Heart right ventricle (tissue), 16 donors: ENCODE results near the gene YIPF7. TPM values are rescaled to one million over a fixed set of nuclear protein-coding genes. Genes with fewer than 3 reads are reported as not detected.

Experiments
- ATAC-seq, 8 donors: fragments of 200-7000 bp; cut with Tn5 transposase; one replicate each; pipeline ENCODE4 v1.9.1; 2020; ENCODE audit warnings: mild to moderate bottlenecking in 8 of 8, moderate library complexity in 8 of 8, moderate number of reproducible peaks in 1 of 8
- DNase-seq, 2 donors: peaks; one replicate each; pipeline ENCODE4 v3.0.0-alpha.2; 2020
- H3K27ac ChIP-seq, 10 donors: fragments of 200-600 bp; sonication (generic) in 2 of 10; one replicate each; pipeline versions ENCODE4 v1.5.0 to v1.8.0; 2020 to 2022; ENCODE audit warnings: mild to moderate bottlenecking in 3 of 10
- H3K27me3 ChIP-seq, 7 donors: fragments of 200-600 bp; one replicate each; pipeline ENCODE4 v1.8.0; 2021 to 2022; ENCODE audit warnings: mild to moderate bottlenecking in 2 of 7
- H3K36me3 ChIP-seq, 9 donors: fragments of 200-600 bp; sonication (generic) in 1 of 9; one replicate each; pipeline versions ENCODE4 v1.5.0 to v1.8.0; 2020 to 2022; ENCODE audit warnings: mild to moderate bottlenecking in 2 of 9
- H3K4me1 ChIP-seq, 9 donors: fragments of 200-600 bp; sonication (generic) in 1 of 9; one replicate each; pipeline versions ENCODE4 v1.5.0 to v1.8.0; 2020 to 2022; ENCODE audit warnings: mild to moderate bottlenecking in 4 of 9
- H3K4me3 ChIP-seq, 10 donors: fragments of 200-600 bp; sonication (generic) in 2 of 10; one replicate each; pipeline versions ENCODE4 v1.5.0 to v1.8.0; 2020 to 2022; ENCODE audit warnings: mild to moderate bottlenecking in 7 of 10, moderate library complexity in 2 of 10
- H3K9me3 ChIP-seq, 11 donors: fragments of 200-600 bp in 10 of 11; sonication (generic) in 2 of 11; one replicate each; pipeline versions ENCODE4 v1.5.0 to v1.8.0; 2013 to 2022; ENCODE audit warnings: mild to moderate bottlenecking in 2 of 11, control low read depth in 1 of 11, moderate library complexity in 1 of 11
- WGBS, 2 donors: extraction: QIAGEN DNeasy Blood & Tissue Kit; methylation state at CpG; one replicate each; pipeline ENCODE4 v1.1.7; 2013; ENCODE audit warnings: inconsistent platforms in 1 of 2; 5-methylcytosine and 5-hydroxymethylcytosine counted together
- intact Hi-C, 10 donors: fragments of 100-400 bp; cut with DNase I; formaldehyde crosslinking; loops; one replicate each; pipeline versions ENCODE4 v1.11.1 to v1.14.2; 2022
- polyA plus RNA-seq, 2 donors: library from polyadenylated mRNA; stranded (reverse); fragments of 200-250 nt; gene quantifications; one replicate each; pipeline ENCODE4 v1.2.3, GENCODE V29; 2013
- total RNA-seq, 10 donors: library from RNA; stranded (reverse); fragmentation: NEBNext Ultra II Directional in 3 of 10; extraction: Animal tissue kit (Norgen Biotek cat#: 25700) in 3 of 10; gene quantifications; one replicate each; pipeline versions ENCODE4 v1.2.1 to v1.2.4, GENCODE V29; 2021 to 2023
- TF ChIP-seq, protein P1 (sequence below), 9 donors: fragments of 200-600 bp; sonication (generic) in 2 of 9; IDR thresholded peaks; one replicate each; pipeline versions ENCODE4 v1.5.0 to v1.8.0; 2021 to 2022; ENCODE audit warnings: antibody characterized with exemption in 9 of 9, mild to moderate bottlenecking in 5 of 9, moderate library complexity in 1 of 9
- donor health status: Arrhythmogenic right ventricular cardiomyopathy.
- donor health status: ischemic (EF 13 %, LVEDD 7.1; RV severe dilation, severe dysfunction).
- donor health status: healthy with polysubstance abuse.
- donor health status: DM: no; HTN: yes; CAD: no.
- donor health status: DM: no; HTN: no; CAD: no.
- donor health status: ischemic (EF 25% LVEDD 6.9; RV normal size, moderate dysfunction).
- donor health status: ischemic (EF 25% LVEDD 5.7; RV mildly dilated, moderate dysfunction).
- donor health status: healthy.
- donor health status: DM: yes; HTN: yes; CAD: no.
- donor health status: Ischemic cardiomyopathy.
- donor health status: ischemic (EF 35%, LVEDD 5.7; RV mildly dilated, moderate dysfunction).
- donor health status: nonischemic (EF 11% LVEDD 7.7; RV severe dilation, severe dysfunction).
- donor health status: DM: yes; HTN: yes; CAD: no.
- donor health status: PGD.
- donor health status: ischemic (EF 29% LVEDD 5.4; RV normal size, mild dysfunction).
- donor health status: nonischemic (EF 23%, LVEDD 6.1; RV moderate dilation, normal function).

Gene YIPF7
- total and polyA plus RNA-seq, 12 donors, result 0.46 to 2.4 (median 1.5) TPM

DNA sequence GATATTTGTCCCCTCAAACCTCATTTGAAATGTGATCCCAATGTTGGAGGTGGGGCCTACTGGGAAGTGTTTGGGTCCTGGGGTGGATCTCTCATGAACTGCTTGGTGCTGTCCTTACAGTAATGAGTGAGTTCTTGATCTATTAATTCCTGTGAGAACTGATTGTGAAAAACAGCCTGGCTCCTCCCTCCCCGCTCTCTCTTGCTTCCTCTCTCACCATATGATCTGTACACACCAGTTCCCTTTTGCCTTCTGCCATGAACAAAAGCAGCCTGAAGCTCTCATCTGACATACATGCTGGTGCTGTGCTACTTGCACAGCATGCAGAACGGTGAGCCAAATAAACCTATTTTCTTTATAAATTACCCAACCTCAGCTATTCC lies 11.2 kb upstream of the YIPF7 start:
- 41 to 50% methylated on average over 2 of the region's 2 CpGs for WGBS, 2 donors
- Histone ChIP-seq H3K27me3 (no peaks in the 10 kb centered on the region), H3K4me3 (no peak overlapping the region), H3K36me3 (no peaks in the 10 kb centered on the region), H3K27ac (no peak overlapping the region), H3K9me3 (no peaks in the 10 kb centered on the region), H3K4me1 (no peaks in the 10 kb centered on the region)
- TF ChIP-seq, protein P1, sequence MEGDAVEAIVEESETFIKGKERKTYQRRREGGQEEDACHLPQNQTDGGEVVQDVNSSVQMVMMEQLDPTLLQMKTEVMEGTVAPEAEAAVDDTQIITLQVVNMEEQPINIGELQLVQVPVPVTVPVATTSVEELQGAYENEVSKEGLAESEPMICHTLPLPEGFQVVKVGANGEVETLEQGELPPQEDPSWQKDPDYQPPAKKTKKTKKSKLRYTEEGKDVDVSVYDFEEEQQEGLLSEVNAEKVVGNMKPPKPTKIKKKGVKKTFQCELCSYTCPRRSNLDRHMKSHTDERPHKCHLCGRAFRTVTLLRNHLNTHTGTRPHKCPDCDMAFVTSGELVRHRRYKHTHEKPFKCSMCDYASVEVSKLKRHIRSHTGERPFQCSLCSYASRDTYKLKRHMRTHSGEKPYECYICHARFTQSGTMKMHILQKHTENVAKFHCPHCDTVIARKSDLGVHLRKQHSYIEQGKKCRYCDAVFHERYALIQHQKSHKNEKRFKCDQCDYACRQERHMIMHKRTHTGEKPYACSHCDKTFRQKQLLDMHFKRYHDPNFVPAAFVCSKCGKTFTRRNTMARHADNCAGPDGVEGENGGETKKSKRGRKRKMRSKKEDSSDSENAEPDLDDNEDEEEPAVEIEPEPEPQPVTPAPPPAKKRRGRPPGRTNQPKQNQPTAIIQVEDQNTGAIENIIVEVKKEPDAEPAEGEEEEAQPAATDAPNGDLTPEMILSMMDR (IDR thresholded peaks at IDR 0.05), result no peak
- ATAC-seq (no peak), DNase-seq (no peak)
- intact Hi-C loops, result no loop called here

DNA sequence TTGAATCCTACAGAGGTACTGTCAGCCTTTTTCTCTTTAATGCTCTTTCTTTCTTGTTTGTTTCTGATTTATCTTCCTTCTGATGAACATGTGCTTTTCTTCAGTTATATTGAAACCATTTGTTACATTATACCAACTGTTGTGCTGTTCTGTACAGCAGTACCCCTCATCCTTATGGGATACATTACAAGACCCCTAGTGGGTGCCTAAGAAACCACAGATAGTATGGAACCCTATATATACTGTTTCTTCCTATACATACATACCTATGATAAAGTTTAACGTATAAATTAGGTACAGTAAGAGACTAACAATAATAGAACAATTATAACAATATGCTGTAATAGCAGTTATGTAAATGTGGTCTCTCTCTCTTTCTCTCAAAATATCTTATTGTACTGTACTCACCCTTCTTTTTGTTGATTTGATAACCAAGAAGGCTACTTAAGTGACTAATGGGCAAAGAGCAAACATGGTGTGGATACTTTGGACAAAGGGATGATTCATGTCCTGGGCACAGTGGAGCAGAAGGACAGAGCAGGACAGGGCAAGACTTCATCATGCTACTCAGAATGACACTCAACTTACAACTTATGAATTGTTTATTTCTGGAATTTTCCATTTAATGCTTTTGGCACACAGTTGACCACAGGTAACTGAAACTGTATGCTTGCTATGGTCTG lies 10.7 kb upstream of the YIPF7 start:
- Histone ChIP-seq H3K36me3 (no peaks in the 10 kb centered on the region), H3K4me1 (no peaks in the 10 kb centered on the region), H3K27me3 (no peaks in the 10 kb centered on the region), H3K9me3 (no peaks in the 10 kb centered on the region), H3K4me3 (no peak overlapping the region), H3K27ac (no peak overlapping the region)
- DNase-seq (no peak), ATAC-seq (no peak)
- intact Hi-C loops, result no loop called here
- TF ChIP-seq, protein P1 (IDR thresholded peaks at IDR 0.05), result no peak
- WGBS, 2 donors, result 85 to 86% methylated on average over 1 of the region's 1 CpG

DNA sequence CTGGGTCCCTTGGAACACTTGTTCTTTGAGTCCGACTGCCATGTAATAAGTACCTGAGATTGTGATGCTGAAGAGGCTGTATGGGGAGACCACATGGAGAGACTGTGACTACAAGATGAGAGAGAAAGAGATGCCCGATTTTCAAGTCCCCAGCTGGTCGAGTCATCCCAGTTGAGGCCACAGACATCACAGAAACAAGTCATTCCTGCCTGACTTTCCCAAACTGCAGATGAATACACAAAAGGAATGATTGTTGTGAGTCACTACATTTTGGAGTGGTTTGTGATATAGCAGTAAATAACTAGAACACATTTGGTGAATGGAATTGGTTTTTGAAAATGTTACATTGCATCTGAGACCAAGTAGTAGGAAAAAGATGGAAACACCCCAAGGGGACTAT lies 9.0 kb upstream of the YIPF7 start:
- Histone ChIP-seq H3K27ac (no peak overlapping the region), H3K4me3 (no peak overlapping the region), H3K36me3 (no peaks in the 10 kb centered on the region), H3K9me3 (no peaks in the 10 kb centered on the region), H3K4me1 (no peaks in the 10 kb centered on the region), H3K27me3 (no peaks in the 10 kb centered on the region)
- WGBS, 2 donors, result 36 to 65% methylated on average over 3 of the region's 3 CpGs
- no peak for ATAC-seq
- intact Hi-C loops, result no loop called here
- TF ChIP-seq, protein P1 (IDR thresholded peaks at IDR 0.05), result no peak
- DNase-seq, result no peak

DNA sequence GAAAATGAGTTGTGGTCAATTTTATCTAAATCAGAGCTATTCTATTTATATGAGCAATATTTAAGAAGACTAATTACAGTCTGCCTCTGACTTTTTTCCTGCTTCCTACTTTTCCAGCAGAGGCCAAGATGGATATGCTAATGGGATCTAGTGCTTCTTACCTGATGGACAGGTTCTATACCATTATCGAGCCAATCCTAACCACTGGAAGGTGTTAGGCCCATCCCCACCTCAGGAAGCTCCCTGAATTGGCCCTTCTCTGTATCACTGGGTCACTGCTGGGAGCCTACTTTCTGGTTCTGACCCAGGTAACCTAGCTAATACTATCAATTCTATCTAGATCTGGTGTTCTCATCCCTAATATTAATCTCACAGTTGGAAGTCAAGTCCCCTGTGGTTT lies 577 bp upstream of the YIPF7 start:
- no peaks in the 10 kb centered on the region for H3K36me3 ChIP-seq
- no peak overlapping the region for H3K27ac ChIP-seq
- no peak for ATAC-seq
- TF ChIP-seq, protein P1 (IDR thresholded peaks at IDR 0.05), result no peak
- H3K27me3 ChIP-seq, result no peaks in the 10 kb centered on the region
- no peaks in the 10 kb centered on the region for H3K4me1 ChIP-seq
- no peaks in the 10 kb centered on the region for H3K9me3 ChIP-seq
- 68 to 79% methylated on average over 1 of the region's 1 CpG for WGBS, 2 donors
- H3K4me3 ChIP-seq, result no peak overlapping the region
- intact Hi-C loops, result no loop called here
- DNase-seq, result no peak
